HFFc6 (cell line): ENCODE results near the gene RGS7. TPM values are rescaled to one million over a fixed set of nuclear protein-coding genes. Genes with fewer than 3 reads are reported as not detected.
"Not testable (repeated sequence)": the region's sequence is repeated elsewhere in the genome, so short reads cannot be mapped to it uniquely, and the experiment has no call there.

ENCODE experiments used
- DNase-seq: peaks from one replicate; pipeline ENCODE4 v3.0.0-alpha.2; 2018
- H3K27ac Mint-ChIP-seq: 2 replicates; pipeline ENCODE4 v1.8.0; 2020; ENCODE audit warnings: mild to moderate bottlenecking, mixed read lengths
- H3K27me3 Mint-ChIP-seq: 2 replicates; pipeline ENCODE4 v1.8.0; 2021; ENCODE audit warnings: mild to moderate bottlenecking, moderate library complexity, mixed read lengths; ENCODE audit not compliant: insufficient read depth
- H3K36me3 Mint-ChIP-seq: 2 replicates; pipeline ENCODE4 v1.8.0; 2021; ENCODE audit warnings: low read depth, mixed read lengths
- H3K4me1 Mint-ChIP-seq: 2 replicates; pipeline ENCODE4 v1.8.0; 2020; ENCODE audit warnings: low read depth, mixed read lengths
- H3K4me3 Mint-ChIP-seq: 2 replicates; pipeline ENCODE4 v1.8.0; 2020; ENCODE audit warnings: mild to moderate bottlenecking, moderate library complexity, mixed read lengths
- H3K9me3 Mint-ChIP-seq: 2 replicates; pipeline ENCODE4 v1.8.0; 2020; ENCODE audit warnings: mild to moderate bottlenecking, mixed read lengths
- total RNA-seq, 6 experiments: library from RNA; stranded (reverse); fragmentation: NEBNext Ultra II Directional; extraction: Animal tissue kit (Norgen Biotek cat#: 25700); gene quantifications; 2 replicates in 1 of 6; 3 replicates in 5 of 6; pipeline ENCODE4 v1.2.3, GENCODE V29; 2021
- TF ChIP-seq, protein P1 (sequence below): fragments of 200-600 bp; sonication (generic); IDR thresholded peaks from 2 replicates; pipeline ENCODE4 v1.5.0; 2021; ENCODE audit warnings: antibody characterized with exemption, mild to moderate bottlenecking

Gene RGS7
- total RNA-seq, 6 experiments from 2014 or later: 1.5 to 2.4 (median 2.1) TPM

DNA sequence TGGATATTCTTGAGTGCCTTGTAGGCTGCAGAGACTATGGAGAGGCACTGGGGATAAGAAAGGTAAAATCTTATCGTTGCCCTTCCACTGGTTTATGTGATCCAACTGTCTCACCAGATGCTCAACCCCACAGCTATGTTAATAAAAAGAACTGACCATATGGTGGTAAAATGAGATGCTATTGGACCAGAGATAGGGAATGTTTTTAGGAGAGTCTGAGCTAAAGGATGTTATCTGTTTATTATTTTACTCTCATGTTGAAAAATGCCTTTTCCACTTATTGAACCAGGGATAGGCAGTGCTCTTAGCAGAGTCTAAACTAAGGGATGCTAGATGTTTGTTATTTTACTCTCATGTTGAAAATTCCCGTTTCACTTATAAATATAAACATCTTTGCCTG lies 572.2 kb downstream of the RGS7 start:
- TF ChIP-seq, protein P1, sequence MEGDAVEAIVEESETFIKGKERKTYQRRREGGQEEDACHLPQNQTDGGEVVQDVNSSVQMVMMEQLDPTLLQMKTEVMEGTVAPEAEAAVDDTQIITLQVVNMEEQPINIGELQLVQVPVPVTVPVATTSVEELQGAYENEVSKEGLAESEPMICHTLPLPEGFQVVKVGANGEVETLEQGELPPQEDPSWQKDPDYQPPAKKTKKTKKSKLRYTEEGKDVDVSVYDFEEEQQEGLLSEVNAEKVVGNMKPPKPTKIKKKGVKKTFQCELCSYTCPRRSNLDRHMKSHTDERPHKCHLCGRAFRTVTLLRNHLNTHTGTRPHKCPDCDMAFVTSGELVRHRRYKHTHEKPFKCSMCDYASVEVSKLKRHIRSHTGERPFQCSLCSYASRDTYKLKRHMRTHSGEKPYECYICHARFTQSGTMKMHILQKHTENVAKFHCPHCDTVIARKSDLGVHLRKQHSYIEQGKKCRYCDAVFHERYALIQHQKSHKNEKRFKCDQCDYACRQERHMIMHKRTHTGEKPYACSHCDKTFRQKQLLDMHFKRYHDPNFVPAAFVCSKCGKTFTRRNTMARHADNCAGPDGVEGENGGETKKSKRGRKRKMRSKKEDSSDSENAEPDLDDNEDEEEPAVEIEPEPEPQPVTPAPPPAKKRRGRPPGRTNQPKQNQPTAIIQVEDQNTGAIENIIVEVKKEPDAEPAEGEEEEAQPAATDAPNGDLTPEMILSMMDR: no peak
- peaks cover 8% of the 10 kb centered on the region; the same call in 1 of the 2 replicates for H3K36me3 Mint-ChIP-seq
- DNase-seq: no peak

GRCh38 chr1:240783728-240784137 lies 573.3 kb downstream of the RGS7 start:
- Mint-ChIP-seq H3K4me1 (peaks cover 19% of the 10 kb centered on the region), H3K27ac (peak overlapping the region; percentile 7; the same call in 1 of the 2 replicates)
- H3K4me3 Mint-ChIP-seq, DNase-seq, H3K36me3 Mint-ChIP-seq, H3K27me3 Mint-ChIP-seq, H3K9me3 Mint-ChIP-seq: not testable (repeated sequence)

More for the DNA sequence above, 572.2 kb downstream of the RGS7 start:
- peaks cover 19% of the 10 kb centered on the region for H3K4me1 Mint-ChIP-seq
- H3K4me3 Mint-ChIP-seq: no peak overlapping the region
- H3K27ac Mint-ChIP-seq: no peak overlapping the region
- H3K27me3 Mint-ChIP-seq: no peaks in the 10 kb centered on the region
- peaks cover 2% of the 10 kb centered on the region; the same call in 1 of the 2 replicates for H3K9me3 Mint-ChIP-seq

DNA sequence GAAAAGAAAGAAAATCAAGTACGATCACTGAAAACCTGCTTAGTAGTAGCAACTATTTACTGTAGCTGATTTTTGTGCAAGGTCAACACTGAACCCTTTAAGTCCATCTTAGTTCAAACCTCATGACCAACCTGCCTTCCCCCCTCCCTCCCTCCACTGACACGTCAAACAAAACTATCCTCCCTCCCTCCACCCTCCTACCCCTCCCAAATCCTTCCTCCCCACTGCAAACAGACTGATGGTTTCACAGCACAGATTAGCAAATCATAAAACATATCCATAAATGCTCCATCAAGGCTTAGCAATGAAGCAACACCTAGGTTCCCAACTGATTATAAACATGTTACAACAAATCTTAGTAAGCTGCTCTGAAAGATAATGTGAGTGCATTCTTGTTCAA lies 580.8 kb downstream of the RGS7 start:
- Mint-ChIP-seq H3K4me3 (no peak overlapping the region), H3K27ac (no peak overlapping the region), H3K4me1 (peaks cover 13% of the 10 kb centered on the region), H3K9me3 (peaks cover 4% of the 10 kb centered on the region; the same call in 1 of the 2 replicates), H3K36me3 (peaks cover 12% of the 10 kb centered on the region), H3K27me3 (no peaks in the 10 kb centered on the region)
- DNase-seq: no peak
- TF ChIP-seq, protein P1: no peak

DNA sequence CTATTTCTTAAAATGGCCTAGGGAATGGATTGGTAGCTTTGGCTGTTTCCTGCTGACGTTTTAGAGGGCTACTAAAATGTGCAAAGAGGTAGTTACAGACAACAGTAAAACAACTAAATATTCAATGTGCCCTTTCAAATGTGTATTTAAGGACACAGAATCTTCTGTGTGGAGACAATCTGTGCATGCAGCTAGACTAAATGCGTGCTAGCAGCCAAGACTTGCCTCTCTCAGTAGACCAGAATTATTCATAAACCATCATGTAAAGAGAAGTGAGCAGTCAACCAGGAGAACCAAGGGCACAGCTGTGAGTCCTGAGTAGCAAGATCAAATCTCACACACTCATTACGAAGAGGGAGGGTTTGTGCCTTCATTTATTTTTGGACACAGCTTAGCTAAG lies 584.9 kb downstream of the RGS7 start:
- no peaks in the 10 kb centered on the region for H3K27me3 Mint-ChIP-seq
- H3K9me3 Mint-ChIP-seq: peaks cover 4% of the 10 kb centered on the region; the same call in 1 of the 2 replicates
- peaks cover 47% of the 10 kb centered on the region for H3K4me1 Mint-ChIP-seq
- TF ChIP-seq, protein P1: no peak
- no peak overlapping the region for H3K27ac Mint-ChIP-seq
- H3K36me3 Mint-ChIP-seq: peaks cover 22% of the 10 kb centered on the region
- no peak for DNase-seq
- no peak overlapping the region for H3K4me3 Mint-ChIP-seq

DNA sequence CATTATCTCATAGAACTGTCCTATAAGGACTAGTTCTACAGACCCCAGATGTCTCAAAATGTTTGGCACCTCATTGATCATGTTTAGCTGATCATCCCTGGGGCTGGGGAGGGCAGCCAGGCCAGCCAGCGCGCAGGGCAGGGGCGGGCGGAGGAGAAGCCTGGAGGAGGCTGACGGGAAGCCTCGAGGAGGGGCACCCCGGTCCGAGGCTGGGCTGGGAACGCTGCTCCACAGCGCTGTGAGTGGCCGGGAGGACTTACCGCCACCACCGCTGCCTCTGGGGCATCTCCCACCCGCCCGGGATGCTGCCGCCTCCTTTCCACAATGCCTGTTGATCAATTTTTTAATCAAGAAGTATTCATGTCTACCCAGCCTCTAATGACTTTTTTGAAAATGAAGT lies 585.6 kb downstream of the RGS7 start:
- TF ChIP-seq, protein P1: no peak
- H3K4me1 Mint-ChIP-seq: peaks cover 53% of the 10 kb centered on the region
- no peak for DNase-seq
- H3K27ac Mint-ChIP-seq: no peak overlapping the region
- H3K27me3 Mint-ChIP-seq: no peaks in the 10 kb centered on the region
- peaks cover 4% of the 10 kb centered on the region; the same call in 1 of the 2 replicates for H3K9me3 Mint-ChIP-seq
- H3K4me3 Mint-ChIP-seq: no peak overlapping the region
- H3K36me3 Mint-ChIP-seq: peaks cover 22% of the 10 kb centered on the region

- TF ChIP-seq, protein P1: no peak
- H3K4me1 Mint-ChIP-seq: peaks cover 69% of the 10 kb centered on the region
- peaks cover 14% of the 10 kb centered on the region for H3K9me3 Mint-ChIP-seq
- DNase-seq: no peak
- no peak overlapping the region for H3K4me3 Mint-ChIP-seq
- peak overlapping the region; percentile 40; the same call in 1 of the 2 replicates for H3K27ac Mint-ChIP-seq
- peaks cover 37% of the 10 kb centered on the region for H3K36me3 Mint-ChIP-seq
- H3K27me3 Mint-ChIP-seq: peaks cover 1% of the 10 kb centered on the region; the same call in 1 of the 2 replicates
Measured at GRCh38 chr1:240768979-240769378, 588.0 kb downstream of the RGS7 start.
